GM21367 (cell line): Measurements from ENCODE around the gene IQGAP3.
"Not testable (repeated sequence)": the region's sequence is repeated elsewhere in the genome, so short reads cannot be mapped to it uniquely, and the experiment has no call there.

Experiments
- ATAC-seq: cut with Tn5 transposase; IDR thresholded peaks from one replicate; pipeline ENCODE4 v1.9.1; 2021; ENCODE audit not compliant: unreplicated experiment

The IQGAP3 gene

DNA sequence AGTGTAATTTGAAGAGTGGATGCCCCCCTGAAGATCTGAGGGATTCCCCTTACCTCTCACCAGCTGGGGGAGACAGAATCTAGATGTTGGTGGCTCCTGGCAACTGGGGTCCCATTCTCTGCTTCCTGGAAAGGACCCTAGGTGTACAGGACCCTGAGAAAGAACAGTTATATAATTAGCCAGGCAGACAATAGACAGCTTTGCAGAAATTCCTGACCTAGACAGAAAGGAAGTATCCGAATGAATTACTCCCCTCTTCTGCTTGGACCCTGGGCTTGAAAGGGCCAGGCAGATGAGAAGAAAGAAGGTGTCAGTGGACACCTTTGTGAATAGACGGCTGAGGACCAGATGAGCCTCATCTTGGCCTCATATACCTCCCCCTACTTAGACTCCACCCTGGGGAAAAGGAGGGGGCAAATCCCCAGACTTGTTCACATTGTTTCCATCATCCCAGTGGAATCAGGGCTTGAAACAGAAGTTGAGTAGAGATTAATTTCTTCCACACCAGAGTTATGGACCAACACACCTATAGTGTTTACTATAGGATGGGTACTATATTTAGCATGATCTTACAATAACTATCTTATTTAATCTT, 1.8 kb upstream of the IQGAP3 start:
- no peak for ATAC-seq

GRCh38 chr1:156572663-156573018, 276 bp upstream of the IQGAP3 start:
- no peak for ATAC-seq

GRCh38 chr1:156571261-156571852, 1.0 kb downstream of the IQGAP3 start:
- ATAC-seq, result no peak

DNA sequence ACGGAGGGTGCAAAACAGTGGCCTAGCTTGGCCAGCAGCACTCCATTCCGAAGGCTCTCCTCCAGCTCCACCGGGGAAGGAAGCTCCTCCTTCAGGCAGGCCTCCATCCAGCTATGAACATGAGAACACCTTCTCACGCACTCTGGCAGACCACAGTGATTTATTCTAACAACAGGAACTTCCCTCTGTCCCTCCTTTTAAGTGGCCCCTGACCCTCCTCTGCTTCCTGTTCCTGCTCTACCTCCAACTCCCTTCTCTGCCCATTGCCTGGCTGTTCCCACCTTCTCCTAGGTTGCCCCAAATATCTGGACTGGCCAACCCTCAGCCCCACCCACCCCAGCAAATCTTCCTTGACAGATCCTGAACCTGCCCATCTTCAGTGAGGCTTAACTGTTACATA, 5.9 kb downstream of the IQGAP3 start:
- no peak for ATAC-seq

GRCh38 chr1:156565519-156565918, 6.8 kb downstream of the IQGAP3 start:
- no peak for ATAC-seq

- no peak for ATAC-seq
Measured at GRCh38 chr1:156560585-156561163, 11.7 kb downstream of the IQGAP3 start.

GRCh38 chr1:156559797-156560385, 12.5 kb downstream of the IQGAP3 start:
- ATAC-seq, result no peak

DNA sequence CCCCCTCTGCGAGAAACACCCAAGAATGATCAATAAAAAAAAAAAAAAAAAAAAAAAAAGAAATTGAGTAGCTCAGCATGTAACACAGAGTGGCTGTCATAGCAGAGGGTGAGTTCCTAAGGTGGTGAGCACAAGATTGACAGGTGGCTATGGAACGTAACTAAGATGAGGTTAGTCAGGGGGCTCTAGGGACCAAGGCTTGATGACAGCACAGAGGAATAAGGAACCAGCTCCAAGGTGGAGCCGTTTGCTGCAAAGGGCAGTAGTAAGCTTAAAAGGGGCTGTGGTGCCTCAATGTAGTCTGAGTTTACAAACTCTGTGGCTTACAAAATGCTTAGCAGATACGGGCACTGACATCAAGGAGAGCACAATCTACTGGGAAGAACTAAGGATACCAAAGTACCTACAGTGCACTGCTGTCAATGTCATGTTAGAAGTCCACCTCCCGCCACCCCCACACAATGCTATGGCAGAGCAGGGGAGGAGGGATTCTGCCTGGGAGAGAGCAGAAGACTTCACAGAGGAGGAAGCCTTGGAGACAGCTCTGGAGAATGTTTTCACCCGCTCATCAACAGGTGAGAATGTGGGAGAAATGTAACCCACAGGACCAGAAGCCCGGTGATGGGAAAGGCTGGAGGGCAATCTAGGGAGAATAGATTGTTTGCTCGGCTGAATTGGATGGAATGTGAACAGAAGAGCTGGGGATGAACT, 13.1 kb downstream of the IQGAP3 start:
- ATAC-seq, result no peak

- ATAC-seq, result no peak
Measured at GRCh38 chr1:156556354-156556753, 16.0 kb downstream of the IQGAP3 start.

- ATAC-seq, result no peak
Measured at GRCh38 chr1:156555715-156556114, 16.6 kb downstream of the IQGAP3 start.

DNA sequence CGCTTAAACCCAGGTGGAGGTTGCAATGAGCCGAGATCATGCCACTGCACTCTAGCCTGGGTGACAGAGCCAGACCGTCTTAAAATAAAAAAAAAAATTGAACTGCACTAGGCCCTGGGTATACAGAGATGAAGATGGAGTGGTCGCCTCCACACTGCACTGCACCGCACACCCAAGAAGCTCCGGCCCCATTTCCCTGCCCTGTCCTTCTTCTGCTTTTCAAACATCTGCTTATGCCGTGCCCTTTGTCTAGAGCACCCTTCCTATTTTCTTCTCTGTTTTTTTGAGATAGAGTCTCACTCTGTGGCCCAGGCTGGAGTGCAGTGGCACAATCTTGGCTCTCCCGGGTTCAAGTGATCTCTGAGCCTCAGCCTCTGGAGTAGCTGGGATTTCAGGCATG, 17.4 kb downstream of the IQGAP3 start:
- no peak for ATAC-seq

GRCh38 chr1:156553860-156554485, 18.4 kb downstream of the IQGAP3 start:
- no peak for ATAC-seq

- not testable (repeated sequence) for ATAC-seq
Measured at GRCh38 chr1:156552937-156553336, 19.4 kb downstream of the IQGAP3 start.

GRCh38 chr1:156552518-156552917, 19.8 kb downstream of the IQGAP3 start:
- no peak for ATAC-seq

- no peak for ATAC-seq
Measured at GRCh38 chr1:156551869-156552268, 20.5 kb downstream of the IQGAP3 start.

GRCh38 chr1:156551066-156551643, 21.2 kb downstream of the IQGAP3 start:
- no peak for ATAC-seq

DNA sequence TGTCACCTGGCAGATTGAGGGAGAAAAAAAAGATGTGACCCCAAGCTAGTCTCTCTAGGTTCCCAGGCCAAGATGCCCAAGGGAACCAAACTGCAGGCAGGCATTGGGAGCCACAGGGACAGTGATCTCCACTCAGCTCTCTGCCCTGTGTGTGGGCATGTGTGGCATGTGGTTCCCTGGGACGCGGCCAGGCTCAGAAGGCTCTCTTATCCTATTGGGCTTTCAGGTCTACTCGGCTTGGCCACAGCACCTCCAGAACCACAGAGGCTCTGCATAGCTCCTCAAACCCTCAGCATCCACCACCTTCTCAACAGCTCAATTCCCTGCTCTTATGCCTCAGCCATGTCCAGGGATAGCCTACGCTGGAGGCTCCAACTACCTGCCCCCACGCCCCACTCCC, 22.0 kb downstream of the IQGAP3 start:
- ATAC-seq, result no peak

DNA sequence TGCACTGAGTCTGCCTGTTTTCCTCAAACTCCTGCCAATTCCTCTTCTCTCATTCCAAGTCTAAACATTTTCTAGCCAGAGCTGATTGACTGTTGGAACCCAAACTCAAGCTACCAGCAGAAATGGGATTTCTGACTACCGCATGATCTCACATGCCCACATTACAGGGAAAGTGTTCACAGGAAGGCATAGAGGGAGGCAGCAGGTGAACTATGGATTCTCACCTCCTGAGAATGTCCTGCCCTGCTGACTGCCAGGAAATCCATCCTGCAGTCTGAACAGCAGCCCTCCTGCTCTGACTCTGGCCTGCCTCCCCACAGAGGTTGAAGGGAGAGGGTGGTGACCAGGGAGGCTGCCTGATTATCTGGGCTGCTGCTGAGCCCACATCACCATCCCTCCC, 22.5 kb downstream of the IQGAP3 start:
- no peak for ATAC-seq

DNA sequence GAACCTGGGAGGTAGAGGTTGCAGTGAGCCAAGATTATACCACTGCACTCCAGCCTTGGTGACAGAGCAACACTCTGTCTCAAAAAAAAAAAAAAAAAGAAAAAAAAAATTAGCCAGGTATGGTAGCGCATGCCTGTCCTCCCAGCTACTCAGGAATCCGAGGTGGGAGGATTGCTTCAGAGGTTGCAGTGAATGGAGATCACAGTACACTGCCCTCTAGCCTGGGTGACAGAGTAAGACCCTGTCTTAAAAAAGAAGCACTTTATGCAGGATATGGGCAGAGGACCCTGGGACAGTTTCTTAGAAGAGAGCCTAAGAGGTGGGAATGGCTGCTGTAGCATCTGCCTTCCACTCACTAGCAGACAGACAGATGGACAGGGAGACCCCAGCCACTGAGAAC, 23.0 kb downstream of the IQGAP3 start:
- no peak for ATAC-seq

DNA sequence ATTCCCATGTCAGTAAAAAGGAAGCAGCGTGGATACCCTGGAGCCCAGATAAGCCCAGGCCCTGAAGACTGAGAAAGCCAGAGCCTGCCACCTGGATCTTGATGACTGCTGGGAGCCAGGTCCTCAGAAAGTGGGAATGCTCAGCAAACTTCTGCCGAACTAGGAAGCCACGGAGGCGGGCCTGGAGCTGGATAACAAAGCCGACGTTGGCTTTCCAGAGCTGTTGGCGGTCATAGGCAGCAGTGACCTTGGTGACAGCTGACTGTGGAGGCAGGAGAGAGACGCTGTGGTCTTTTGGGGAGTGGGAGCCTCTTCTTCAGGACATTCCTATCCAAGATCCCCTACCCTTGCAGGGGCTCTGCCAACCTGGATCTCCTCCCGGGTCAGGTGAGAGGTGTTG, 24.4 kb downstream of the IQGAP3 start:
- ATAC-seq, result no peak

DNA sequence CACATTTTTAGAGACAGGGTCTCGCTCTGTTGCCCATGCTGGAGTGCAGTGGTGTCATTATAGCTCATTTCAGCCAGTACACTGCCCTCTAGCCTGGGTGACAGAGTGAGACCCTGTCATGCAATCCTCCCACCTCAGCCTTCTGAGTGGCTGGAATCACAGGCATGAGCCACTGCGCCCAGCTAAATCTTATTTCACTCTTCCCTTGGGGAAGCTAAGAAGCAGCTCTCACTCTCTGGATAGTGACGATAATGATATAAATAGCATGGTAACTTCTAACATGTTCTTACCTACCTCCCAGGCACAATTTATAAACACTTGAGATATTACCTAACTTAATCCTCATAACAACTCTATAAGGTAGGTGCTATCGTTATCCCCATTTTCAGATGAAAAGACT, 24.9 kb downstream of the IQGAP3 start:
- ATAC-seq, result no peak
